Right ventricle myocardium superior (tissue), 1 donor: ENCODE data around the gene ARMCX4. TPM values are rescaled to one million over a fixed set of nuclear protein-coding genes. Genes with fewer than 3 reads are reported as not detected.

Source experiments
- total RNA-seq: library from RNA; stranded (reverse); fragmentation: NEBNext Ultra II Directional; extraction: Animal tissue kit (Norgen Biotek cat#: 25700); gene quantifications from one replicate; pipeline ENCODE4 v1.2.1, GENCODE V29; 2021
- donor health status: DM: no; HTN: yes; CAD: no; lungs with severe emphysema.

ARMCX4 gene
- total RNA-seq, 1 donor from 2014 or later, result 4.6 TPM

Other genes starting within 250 kb of the ARMCX4 start
- gene TAF7L, start 194.1 kb upstream of the ARMCX4 start, total RNA-seq, result not detected
- 20.3 TPM for gene TIMM8A, start 136.7 kb upstream of the ARMCX4 start, total RNA-seq
- 1.8 TPM for gene BTK, start 99.3 kb upstream of the ARMCX4 start, total RNA-seq
- gene RPL36A, start 94.4 kb upstream of the ARMCX4 start, total RNA-seq, result 72.0 TPM
- 9.1 TPM for gene GLA, start 77.5 kb upstream of the ARMCX4 start, total RNA-seq
- 46.9 TPM for gene HNRNPH2, start 77.2 kb upstream of the ARMCX4 start, total RNA-seq
- 29.8 TPM for gene ARMCX1, start 65.1 kb downstream of the ARMCX4 start, total RNA-seq
- gene ARMCX6, start 132.5 kb downstream of the ARMCX4 start, total RNA-seq, result 22.3 TPM
- gene ARMCX3, start 137.7 kb downstream of the ARMCX4 start, total RNA-seq, result 53.5 TPM
- 31.7 TPM for gene ARMCX2, start 174.4 kb downstream of the ARMCX4 start, total RNA-seq